Dedifferentiated amniotic fluid mesenchymal stem cell (primary cell): ENCODE measurements around the gene ACOT11.
A peak's percentile ranks its signal among the peaks of the same experiment; 100 is the strongest.

Source experiments
- DNase-seq: peaks from one replicate; pipeline ENCODE4 v3.0.0-alpha.2; 2016; ENCODE audit errors: extremely low spot score

ACOT11 gene

DNA sequence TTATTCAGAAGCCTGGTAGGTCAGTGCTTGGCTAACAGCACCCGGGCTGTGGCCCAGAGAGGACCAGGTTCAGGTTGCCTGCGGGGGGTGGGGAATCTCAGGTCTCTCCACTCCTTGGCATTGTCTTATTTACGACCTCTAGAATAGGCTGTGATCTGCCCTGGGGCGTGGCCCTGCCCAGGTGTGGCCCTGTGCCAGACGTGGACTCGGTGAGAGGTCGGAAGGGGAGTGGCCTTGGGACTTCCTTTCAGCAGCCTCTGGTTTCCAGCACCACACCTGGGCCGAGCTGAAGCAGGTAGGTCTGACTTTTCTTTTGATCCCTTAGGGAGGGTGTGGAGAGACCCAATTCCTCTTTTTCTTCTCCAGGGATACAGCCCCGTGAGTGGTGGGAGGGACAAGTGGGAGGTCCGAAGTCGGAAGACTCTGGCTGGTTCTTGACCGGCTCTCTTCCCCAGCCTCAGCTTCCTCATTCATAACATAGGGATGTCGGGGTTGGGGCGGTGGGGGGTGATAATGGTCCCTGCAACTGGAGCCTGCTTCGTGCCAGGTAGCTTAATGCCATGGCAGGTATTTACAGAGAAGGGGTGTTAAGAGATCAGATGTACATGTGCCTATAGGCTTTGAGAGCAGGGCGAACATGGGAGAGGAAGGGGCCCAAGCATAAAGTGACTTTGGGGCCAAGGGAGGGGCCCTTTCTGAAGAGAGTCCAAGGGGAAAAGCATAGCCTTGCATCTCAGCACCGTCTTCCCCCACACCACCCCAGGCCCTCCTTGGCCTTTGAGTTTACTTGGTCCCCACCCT lies 16.5 kb downstream of the ACOT11 start:
- DNase-seq: no peak

DNA sequence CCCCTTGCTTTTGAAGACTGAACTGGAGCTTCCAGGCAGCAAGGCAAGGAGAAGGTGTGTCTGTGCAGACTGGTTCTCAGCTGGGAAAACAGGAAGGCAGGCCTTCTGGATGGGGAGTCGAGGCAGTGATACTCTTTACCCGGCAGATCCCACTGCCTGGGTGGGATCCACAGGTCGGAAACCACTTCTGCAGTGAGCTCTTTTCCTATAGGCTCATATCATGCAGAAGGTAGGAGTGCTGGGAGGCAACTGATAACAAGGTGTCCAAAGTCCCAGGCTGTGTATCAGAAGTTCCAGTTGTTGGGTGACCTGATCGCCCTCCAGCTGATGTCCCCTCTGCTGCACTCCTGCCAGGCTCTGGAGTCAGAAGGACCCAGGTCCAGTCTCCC lies 17.1 kb downstream of the ACOT11 start:
- no peak for DNase-seq

DNA sequence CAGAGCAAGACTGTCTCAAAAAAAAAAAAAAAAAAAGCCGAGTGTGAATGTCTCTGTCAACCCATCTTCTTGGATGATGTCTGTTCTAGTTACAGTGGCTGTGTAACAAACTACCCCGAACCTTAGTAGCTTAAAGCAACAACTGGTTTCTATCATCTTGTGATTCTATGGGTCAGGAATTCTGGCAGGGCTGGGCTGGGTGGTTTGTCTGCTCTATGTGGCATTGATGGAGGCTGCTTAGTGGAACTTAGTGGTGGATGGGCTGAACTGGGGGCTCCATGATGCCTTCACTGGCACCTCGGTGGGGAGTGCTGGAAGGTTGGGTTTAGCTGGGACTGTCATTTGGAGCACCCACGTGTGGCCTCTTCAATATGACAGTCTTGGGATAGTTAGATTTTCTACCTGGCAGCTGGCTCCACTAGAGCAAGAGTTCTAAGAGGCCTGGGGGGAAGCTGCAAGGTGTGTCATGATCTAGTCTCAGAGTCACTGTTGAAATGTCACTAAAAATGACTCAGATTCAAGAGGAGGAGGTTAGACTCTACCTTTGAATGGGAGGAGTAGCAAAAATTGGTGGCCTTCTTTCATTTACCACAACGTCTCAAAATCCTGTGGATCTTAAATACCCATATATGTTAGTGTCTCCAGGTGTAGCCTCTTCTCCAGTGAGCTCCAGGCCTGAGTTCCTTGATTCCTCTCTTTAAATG lies 18.6 kb downstream of the ACOT11 start:
- DNase-seq: no peak

DNA sequence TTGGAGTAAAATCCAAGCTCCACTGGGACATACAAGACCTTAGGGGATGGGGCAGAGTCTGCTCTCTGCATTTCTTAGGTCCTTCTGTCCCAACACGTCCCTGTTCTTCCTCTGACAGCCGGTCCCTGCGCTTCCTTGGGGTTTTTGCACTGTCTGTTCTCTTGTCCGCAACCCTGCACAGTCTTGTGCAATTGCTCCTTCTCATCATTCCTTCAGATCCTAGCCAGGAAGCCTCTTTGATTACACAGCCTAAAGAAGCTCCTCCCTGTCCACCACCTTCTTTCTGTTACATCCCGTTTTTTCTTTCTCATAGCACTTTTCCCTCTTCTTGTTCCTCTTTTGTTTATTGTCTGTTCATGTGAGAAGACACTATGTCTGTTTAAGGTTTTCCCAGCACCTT lies 19.9 kb downstream of the ACOT11 start:
- DNase-seq: no peak

DNA sequence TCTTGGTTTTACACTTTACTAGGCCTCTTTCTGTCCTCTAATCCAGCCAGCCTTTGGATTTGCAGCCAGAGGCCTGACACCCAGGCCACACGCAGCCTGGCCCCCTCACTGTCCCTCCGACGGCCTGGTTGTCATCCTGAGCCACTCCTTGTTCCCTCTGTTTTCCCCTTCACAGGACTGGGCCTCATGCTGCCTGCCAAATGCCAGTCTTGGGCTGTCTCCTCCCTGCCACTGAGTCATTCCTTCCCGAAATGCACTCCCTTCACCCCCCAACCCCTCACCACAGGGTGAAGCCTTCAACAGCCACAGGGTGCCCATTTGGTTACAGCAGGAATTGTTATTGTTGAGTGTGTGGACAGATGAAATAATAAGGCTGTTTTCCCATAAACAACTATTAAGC lies 21.3 kb downstream of the ACOT11 start:
- peak; percentile 42 for DNase-seq

DNA sequence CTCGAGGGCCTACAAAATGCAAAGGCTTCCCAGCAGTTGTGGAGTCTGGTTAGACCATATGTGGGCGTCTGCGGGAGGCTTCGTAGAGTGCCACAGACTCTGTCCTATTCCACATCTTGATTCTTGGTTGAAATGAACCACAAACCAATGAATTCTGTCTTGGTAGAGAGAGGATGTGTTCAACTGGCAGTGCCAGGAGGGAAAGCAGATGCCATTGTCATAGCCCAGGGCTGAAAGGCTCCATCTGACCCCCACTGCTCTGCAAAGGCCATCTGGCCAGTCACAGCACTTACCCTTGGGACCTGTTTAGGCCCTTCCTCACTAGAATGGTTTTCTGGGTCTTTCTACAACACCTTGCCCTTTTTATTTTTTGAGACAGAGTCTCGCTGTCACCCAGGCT lies 22.1 kb downstream of the ACOT11 start:
- DNase-seq: no peak

DNA sequence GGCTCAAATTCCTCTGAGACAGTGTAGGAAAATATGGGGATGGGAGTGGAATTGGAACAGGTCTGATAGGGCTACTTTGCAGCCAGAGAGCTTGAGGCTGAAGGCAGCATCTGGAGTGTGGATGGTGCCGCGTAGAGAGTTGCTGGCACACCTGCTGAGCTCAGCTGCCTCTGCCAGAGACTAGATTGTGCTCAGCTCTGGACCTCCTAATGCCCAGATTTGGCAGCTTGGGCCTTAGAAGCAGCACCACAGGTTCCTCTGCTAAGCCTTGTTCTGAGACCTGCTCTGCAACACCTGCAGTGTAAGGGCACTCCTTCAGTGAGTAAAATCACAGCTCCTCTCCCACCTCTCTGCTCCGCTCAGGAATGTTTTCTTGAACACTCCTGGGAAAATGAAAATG lies 23.3 kb downstream of the ACOT11 start:
- DNase-seq: no peak

DNA sequence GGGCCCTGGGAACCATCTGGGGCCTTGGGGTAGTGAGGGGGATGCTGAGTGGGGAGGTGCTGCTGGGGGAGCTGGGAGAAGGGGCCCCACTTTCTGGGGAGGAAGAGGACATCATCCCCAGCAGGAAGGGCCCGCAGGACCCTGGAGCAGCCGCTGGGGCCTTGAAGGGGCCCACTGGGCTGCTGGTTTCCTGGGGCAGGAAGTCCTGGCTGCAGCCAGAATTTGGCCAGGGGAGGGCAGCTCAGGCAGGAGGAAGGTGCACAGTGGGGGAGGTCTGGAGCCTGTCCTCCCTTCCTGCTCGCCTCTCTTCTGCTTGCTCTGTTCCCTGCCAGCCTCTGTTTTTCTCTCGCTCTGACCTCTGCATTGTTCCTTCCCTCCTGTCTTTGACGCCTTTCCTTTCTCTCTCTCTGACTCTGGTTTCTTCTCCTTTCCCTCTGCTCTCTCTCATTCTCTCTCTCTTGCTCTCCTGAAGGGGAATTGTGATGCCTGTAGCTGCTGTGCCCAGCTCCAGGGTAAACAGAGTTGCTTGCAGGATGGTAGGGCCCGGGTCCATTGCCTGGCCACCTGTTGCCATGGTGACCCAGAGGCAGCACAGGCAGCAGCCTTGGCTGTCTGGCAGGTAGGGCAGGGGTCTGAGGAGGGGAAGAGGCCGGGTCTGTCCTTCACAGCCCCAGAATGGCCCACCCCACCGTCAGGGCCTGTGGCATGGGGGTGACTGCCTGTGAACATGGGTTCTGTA lies 23.9 kb downstream of the ACOT11 start:
- DNase-seq: no peak

DNA sequence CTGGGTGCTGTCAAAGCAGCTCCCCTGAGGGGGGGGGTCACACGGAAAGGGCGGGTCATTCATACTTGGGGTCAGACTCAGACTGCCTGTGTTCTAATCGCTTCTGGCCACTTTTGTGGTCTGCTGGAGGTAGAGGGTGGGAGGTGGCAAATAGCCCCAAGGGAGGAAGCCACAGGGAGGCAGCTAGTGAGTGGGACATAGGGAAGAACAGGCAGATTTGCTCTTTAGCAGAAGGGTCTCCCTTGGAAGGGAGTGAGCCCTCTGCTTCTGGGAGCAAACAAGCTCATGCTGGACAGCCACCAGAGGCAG lies 24.5 kb downstream of the ACOT11 start:
- no peak for DNase-seq

DNA sequence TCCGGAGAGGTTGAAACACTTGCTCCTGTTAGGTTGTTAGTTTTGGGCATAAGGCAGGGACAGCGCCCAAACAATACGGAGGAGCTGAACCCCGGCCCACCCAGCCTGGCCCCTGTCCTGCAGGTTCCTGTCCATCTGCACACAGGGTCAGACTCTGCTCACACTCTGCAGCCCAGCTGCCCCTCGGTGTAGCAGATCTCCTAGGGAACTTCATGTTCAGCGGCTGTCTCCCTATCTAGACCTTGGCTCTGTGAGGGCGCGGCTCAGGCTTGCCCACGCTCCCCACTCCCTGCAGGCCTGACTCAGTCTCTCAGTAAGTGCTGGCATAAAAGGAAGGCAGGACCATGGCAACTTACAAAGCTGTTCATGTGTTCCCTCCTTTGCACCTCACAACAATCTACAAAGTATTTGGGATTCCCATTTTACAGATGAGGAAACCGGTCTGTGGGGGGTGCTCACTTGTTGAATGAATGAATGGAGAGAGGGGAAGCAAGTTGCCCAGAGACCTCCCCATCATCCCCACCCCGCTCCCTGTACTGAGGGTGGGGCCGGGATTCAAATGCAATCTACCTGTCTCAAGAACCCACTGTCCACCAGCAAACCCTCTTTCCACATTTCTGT lies 26.2 kb downstream of the ACOT11 start:
- no peak for DNase-seq

DNA sequence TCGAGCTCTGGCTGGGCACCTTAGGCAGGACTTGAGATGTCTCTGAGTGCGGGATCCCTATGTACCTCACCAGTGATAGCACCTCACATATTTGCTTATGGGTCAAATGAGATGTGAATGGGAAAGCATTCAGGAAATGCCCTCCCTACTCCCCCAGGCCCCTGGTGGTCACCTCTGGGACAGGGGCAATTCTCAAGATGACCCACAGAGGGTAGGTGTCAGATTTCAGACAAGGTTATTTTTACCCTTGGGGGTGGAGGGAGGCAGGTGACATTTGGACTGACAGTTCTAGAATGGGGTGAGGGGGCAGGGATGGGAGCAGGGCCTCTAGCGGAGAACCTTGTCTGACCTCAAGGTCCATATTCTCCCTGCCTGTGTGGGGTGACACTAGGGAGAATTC lies 27.1 kb downstream of the ACOT11 start:
- no peak for DNase-seq

DNA sequence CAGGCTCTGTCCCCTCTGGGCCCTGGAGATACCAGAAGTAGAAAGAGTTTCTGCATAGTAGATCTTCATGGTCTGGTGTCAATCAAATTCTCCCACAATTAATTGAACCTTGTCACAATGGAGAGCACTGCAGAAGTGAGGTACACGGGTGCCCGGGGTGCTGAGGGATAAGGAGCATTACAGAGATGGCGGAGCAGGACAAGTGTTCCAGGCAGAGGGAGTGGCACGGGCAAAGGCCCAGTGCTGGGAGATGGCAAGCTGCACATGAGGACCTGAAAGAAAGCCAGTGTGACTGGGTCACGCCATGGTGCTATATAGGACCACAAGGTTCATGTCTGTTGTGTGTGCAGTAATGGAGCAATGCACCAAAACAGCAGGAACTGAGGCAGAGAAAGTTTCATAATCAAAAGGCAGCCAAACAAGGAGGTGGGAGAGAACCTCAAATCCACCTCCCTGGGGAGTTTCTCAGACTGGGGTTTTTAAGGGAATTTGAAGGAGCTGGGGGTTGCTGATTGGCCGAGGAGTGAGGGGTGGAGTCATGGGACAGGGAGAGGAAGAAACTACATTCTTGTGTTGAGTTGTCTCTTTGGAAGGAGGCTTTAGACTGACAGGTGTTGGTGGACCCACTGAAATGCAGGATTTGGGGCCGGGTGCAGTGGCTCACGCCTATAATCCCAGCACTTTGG lies 27.7 kb downstream of the ACOT11 start:
- no peak for DNase-seq

DNA sequence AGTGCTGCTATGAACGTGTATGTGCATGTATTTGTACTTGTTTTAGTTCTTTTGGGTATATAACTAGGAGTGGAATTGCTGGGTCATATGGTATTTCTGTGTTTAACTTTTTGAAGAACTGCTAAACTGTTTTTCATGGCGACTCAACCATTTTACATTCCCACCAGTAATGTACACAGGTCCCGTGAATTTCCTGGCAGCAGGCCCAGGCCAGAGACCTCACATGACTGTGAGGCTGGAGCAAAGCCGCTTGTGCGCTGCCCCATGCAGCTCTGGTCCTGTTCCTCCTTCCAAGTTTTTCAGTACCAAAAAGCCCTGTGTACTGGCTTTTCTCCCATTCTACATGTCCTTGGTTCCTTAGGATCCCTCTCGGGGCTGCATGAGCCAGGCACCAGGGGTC lies 29.6 kb downstream of the ACOT11 start:
- no peak for DNase-seq

DNA sequence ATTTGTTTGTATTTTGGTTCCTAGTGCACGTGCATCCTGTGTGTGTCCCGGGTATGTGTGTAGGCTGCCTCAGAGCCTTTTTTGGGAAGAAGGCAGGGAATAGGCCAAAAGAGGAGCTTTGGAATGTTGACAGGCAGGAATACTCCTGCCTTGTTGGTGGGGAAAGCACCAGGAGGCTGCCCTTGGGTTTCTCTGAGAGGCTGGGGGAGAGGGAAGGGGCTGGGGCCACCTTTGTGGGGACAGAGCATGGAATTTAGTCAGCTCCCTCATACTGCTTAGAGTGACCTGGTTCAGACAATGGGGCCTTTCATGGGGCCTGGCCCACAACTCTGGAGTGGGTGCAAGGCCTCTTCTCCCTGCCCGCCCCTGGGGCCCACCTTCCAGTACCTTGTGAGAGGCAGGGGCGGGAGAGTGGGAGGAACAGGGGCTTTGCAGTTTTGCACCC lies 31.3 kb downstream of the ACOT11 start:
- DNase-seq: no peak

DNA sequence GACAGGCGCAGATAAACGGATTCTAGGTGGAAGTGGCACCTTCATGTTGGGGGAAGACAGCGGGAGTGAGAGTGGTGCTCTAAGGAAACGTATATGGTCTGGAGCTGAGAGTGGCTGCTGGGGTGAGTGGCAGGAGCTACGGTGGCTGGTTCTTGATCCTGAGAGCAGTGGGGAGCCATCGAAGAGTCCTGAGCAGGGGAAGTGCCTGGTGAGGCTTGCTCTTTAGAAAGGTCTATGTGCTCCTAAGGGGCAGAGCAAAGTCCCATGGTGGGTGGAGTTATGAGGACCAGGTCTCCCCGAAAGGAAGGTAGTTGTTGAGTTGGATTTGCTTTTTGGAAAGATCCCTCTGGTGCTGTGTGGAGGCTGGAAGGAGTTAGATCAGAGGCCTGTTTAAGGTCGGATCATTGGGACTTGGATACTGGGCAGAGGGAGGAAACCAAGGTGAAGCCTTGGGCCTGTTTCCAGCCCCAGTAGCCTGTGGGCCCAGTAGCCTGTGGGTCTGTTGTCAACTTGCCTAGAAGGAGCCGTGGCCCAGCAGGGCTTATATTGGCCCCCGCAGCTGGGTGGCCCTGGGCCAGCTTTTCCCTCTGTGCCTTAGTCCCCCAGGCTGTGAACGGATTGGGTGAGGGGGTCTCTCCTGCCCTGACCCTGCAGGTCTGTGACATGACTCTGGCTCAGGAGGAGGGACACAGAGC lies 33.0 kb downstream of the ACOT11 start:
- DNase-seq: no peak

DNA sequence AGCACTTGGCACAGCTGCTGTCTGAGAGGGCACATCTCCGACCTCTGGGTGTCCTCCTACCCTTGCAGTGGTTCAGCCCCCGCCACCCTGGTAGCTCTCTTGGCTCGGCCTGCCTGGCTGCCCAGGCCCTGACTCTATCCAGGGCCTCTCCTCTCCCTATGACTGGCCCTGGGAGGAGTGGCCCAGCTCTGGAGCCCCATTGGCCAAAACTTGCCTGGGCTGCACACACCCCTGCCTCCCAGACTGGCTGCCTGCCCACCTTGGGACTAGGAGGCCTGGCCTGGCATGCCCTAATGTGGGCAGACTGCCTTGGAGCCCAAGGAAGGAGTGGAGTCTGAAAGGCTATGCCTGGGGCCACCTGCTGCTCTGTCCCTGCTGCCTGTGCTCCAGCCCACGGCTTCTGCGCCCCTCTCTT lies 33.6 kb downstream of the ACOT11 start:
- peak; percentile 80 for DNase-seq

DNA sequence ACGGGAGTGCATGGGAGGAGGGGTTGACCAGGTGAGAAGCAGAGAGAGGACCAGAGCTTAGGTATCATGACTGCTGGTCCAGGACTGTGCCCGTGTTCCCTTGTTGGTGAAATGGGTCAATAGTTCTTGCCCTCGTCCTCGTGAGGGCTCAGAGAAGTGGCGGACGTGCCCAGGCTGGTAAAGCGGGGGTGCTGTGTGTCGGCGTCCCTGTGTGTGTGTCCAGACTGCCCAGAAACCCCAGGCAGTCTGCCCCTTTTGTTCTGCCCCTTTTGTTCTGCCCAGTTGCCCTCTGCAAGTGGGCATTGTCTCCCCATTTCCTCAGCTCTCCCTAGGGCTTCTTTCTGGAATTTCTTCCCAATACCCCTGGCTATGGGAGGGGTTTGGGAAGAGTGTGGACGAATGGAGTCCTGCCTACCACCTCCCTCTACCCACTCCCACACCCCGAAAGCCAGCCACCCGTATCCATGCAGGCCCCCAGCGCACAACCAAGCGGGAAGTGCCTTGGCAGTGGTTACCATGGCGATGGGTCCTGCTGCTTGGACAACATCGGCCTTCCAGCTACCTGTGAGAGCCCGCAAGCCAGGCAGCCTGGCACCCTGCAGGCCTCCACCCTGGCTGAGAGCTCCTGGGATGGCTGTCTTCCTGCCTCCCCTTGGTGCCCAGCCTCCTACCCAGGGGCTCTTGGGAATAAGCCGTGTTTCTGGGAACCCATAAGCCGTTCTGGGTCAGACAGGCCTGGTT lies 34.7 kb downstream of the ACOT11 start:
- no peak for DNase-seq

DNA sequence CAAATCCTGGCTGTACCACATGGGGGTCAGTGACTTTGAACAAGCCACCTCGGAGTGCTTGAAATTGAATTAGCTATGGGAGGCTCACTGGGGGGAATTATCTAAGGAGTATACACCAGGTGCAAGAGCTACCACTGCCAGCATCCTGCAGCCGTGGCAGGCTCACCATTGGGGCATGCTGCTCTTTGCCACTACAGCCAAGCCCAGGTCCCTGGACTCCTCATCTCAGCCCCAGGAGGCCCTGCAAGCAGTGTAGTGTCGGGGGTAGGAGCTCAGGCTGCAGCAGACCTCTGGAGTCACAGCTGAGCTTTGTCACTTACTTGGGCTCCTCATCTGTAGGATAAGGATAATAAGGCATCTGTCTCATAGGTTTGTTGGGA lies 35.3 kb downstream of the ACOT11 start:
- no peak for DNase-seq

DNA sequence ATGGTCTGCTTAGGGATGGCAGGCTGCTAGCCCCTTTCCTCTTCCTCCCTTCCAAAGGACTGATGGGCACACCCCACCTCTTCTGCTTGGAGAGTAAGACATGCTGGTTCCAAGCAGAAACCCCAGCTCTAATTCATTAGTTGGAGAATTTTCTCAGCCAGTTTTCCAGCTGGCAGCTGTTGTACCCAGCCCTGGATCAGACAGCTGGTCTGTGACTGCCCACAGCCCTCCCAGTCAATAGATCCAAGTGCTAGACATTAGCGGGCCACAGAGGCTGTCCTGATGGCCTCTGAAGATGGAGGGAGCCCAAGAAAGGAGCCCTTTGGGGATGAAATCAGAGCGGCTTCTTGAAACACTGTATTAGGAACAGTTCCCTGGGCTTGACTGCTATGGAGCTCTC lies 35.8 kb downstream of the ACOT11 start:
- DNase-seq: no peak

DNA sequence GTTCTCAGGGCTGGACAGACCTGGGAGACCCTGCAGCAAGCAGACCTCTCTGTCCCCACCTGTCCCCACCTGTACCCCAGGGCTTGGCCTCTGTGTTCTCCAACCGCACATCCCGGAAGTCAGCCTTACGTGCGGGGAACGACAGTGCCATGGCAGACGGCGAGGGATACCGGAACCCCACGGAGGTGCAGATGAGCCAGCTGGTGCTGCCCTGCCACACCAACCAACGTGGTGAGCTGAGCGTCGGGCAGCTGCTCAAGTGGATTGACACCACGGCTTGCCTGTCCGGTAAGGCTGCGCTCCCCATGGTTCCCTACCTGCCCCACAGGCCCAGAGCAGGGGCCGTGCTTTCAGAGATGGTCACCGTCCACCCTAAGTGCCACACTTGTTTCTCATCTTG lies 36.5 kb downstream of the ACOT11 start:
- no peak for DNase-seq
